ENCODE results near the gene OR52A1.

Gene OR52A1

GRCh38 chr11:5131584-5132335, 22.8 kb downstream of the OR52A1 start:
- DNase-seq: no peak

- DNase-seq: no peak
Measured at GRCh38 chr11:5129457-5129877, 25.1 kb downstream of the OR52A1 start.

GRCh38 chr11:5124891-5125620, 29.5 kb downstream of the OR52A1 start:
- no peak for DNase-seq

- no peak for DNase-seq
Measured at GRCh38 chr11:5123802-5124521, 30.6 kb downstream of the OR52A1 start.

GRCh38 chr11:5118893-5119292, 35.7 kb downstream of the OR52A1 start:
- DNase-seq: no peak

- no peak for DNase-seq
Measured at GRCh38 chr11:5117588-5117987, 37.0 kb downstream of the OR52A1 start.

GRCh38 chr11:5115339-5115738, 39.2 kb downstream of the OR52A1 start:
- no peak for DNase-seq

- no peak for DNase-seq
Measured at GRCh38 chr11:5107285-5107684, 47.3 kb downstream of the OR52A1 start.

GRCh38 chr11:5103066-5103465, 51.5 kb downstream of the OR52A1 start:
- no peak for DNase-seq

GRCh38 chr11:5102246-5102645, 52.3 kb downstream of the OR52A1 start:
- no peak for DNase-seq

- DNase-seq: no peak
Measured at GRCh38 chr11:5096011-5096410, 58.5 kb downstream of the OR52A1 start.

Data from NCI-H2081 treated with DMSO at 0.1 percent for 48 hours (cell line).